Neural progenitor cell (in vitro differentiated cells): ENCODE measurements around the gene UNG. TPM values are rescaled to one million over a fixed set of nuclear protein-coding genes. Genes with fewer than 3 reads are reported as not detected.

Source experiments
- DNase-seq: peaks from one replicate; pipeline ENCODE4 v3.0.0-alpha.2; 2016; ENCODE audit warnings: low spot score
- H2AFZ ChIP-seq: fragments of 200-600 bp; sonication (generic); replicated peaks from 2 replicates; pipeline ENCODE4 v1.6.1; 2016; ENCODE audit warnings: antibody characterized with exemption
- H3F3A ChIP-seq: fragments of 200-600 bp; sonication (generic); 2 replicates; pipeline ENCODE4 v1.6.1; 2016; ENCODE audit warnings: antibody characterized with exemption, low read depth
- H3K27ac ChIP-seq: fragments of 200-600 bp; sonication (generic); 2 replicates; pipeline ENCODE4 v1.5.1; 2016; ENCODE audit warnings: mild to moderate bottlenecking
- H3K27me3 ChIP-seq: fragments of 200-600 bp; sonication (generic); 2 replicates; pipeline ENCODE4 v1.6.1; 2016; ENCODE audit warnings: mild to moderate bottlenecking, moderate library complexity
- H3K36me3 ChIP-seq: fragments of 200-600 bp; sonication (generic); 2 replicates; pipeline ENCODE4 v1.5.1; 2016
- H3K4me1 ChIP-seq: fragments of 200-600 bp; sonication (generic); 2 replicates; pipeline ENCODE4 v1.6.1; 2016; ENCODE audit warnings: mixed run types
- H3K4me2 ChIP-seq: fragments of 200-600 bp; sonication (generic); 2 replicates; pipeline ENCODE4 v1.6.1; 2016
- H3K4me3 ChIP-seq: fragments of 200-600 bp; sonication (generic); 2 replicates; pipeline ENCODE4 v1.5.1; 2016
- H3K79me2 ChIP-seq: fragments of 200-600 bp; sonication (generic); 2 replicates; pipeline ENCODE4 v1.6.1; 2016; ENCODE audit warnings: low read depth
- H3K9ac ChIP-seq: fragments of 200-600 bp; sonication (generic); 2 replicates; pipeline ENCODE4 v1.6.1; 2016
- H3K9me3 ChIP-seq: fragments of 200-600 bp; sonication (generic); 2 replicates; pipeline ENCODE4 v1.5.1; 2016; ENCODE audit warnings: low read depth
- H4K20me1 ChIP-seq: fragments of 200-600 bp; sonication (generic); 2 replicates; pipeline ENCODE4 v1.6.1; 2016; ENCODE audit warnings: low read depth
- H3K27ac Mint-ChIP-seq: 3 replicates; pipeline ENCODE4 v1.8.0; 2021; ENCODE audit warnings: mixed read lengths
- H3K27me3 Mint-ChIP-seq: 2 replicates; pipeline ENCODE4 v1.8.0; 2022; ENCODE audit warnings: low read depth, mild to moderate bottlenecking, inconsistent platforms, moderate library complexity, mixed read lengths; ENCODE audit not compliant: insufficient read depth
- H3K36me3 Mint-ChIP-seq: 3 replicates; pipeline ENCODE4 v1.8.0; 2021; ENCODE audit warnings: mixed read lengths
- H3K4me1 Mint-ChIP-seq: 3 replicates; pipeline ENCODE4 v1.8.0; 2021; ENCODE audit warnings: mixed read lengths
- H3K4me3 Mint-ChIP-seq: 3 replicates; pipeline ENCODE4 v1.8.0; 2021; ENCODE audit warnings: mild to moderate bottlenecking, moderate library complexity, mixed read lengths
- H3K9me3 Mint-ChIP-seq: 3 replicates; pipeline ENCODE4 v1.8.0; 2020; ENCODE audit warnings: mixed read lengths
- EZH2 ChIP-seq: fragments of 200-600 bp; sonication (generic); IDR thresholded peaks from 2 replicates; pipeline ENCODE4 v1.6.1; 2017; ENCODE audit warnings: antibody characterized with exemption, mild to moderate bottlenecking, moderate library complexity
- EZH2phosphoT487 ChIP-seq: fragments of 200-600 bp; sonication (generic); IDR thresholded peaks from 2 replicates; pipeline ENCODE4 v1.6.1; 2017; ENCODE audit warnings: antibody characterized with exemption
- total RNA-seq: library from RNA; depleted of rRNA; stranded (reverse); fragments of >200 nt; gene quantifications from 2 replicates; pipeline ENCODE4 v1.2.3, GENCODE V29; 2015; ENCODE audit warnings: low replicate concordance
- TF ChIP-seq, protein P1 (sequence below): fragments of 200-600 bp; sonication (generic); IDR thresholded peaks from 2 replicates; pipeline ENCODE4 v1.5.1; 2017; ENCODE audit warnings: antibody characterized with exemption, mild to moderate bottlenecking

Gene UNG
- total RNA-seq, 1 donor from 2014 or later, result 71.0 TPM

DNA sequence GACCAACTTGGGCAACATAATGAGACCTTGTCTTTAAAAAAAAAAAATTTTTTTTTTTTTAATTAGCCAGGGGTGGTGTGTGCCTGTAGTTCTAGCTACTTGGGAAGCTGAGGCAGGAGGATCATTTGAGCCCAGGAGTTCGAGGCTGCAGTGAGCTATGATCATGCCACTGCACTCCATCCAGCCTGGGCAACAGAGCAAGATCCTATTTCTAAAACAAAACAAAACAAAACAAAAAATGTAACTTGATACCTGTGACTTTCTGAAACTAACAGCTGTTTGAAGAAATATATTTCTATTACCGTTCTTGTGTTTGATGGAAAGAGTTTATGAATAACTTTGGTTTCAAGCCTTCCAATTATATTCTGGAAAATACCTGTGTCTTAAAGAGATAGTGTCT is 17.2 kb downstream of the UNG start:
- Histone ChIP-seq H4K20me1 (no peaks in the 10 kb centered on the region), H3K27me3 (no peaks in the 10 kb centered on the region), H3K4me1 (peaks cover 28% of the 10 kb centered on the region), H2AFZ (no peak overlapping the region), H3K4me2 (no peak overlapping the region), H3K27ac (no peak overlapping the region), H3K79me2 (no peaks in the 10 kb centered on the region), H3K36me3 (no peaks in the 10 kb centered on the region), H3K9me3 (no peaks in the 10 kb centered on the region), H3F3A (peaks cover 29% of the 10 kb centered on the region), H3K4me3 (no peak overlapping the region), H3K9ac (no peak overlapping the region)
- H3K9me3 Mint-ChIP-seq, result no peaks in the 10 kb centered on the region
- peaks cover 51% of the 10 kb centered on the region for H3K4me1 Mint-ChIP-seq
- TF ChIP-seq EZH2 (no peak), EZH2phosphoT487 (no peak)
- TF ChIP-seq, protein P1, sequence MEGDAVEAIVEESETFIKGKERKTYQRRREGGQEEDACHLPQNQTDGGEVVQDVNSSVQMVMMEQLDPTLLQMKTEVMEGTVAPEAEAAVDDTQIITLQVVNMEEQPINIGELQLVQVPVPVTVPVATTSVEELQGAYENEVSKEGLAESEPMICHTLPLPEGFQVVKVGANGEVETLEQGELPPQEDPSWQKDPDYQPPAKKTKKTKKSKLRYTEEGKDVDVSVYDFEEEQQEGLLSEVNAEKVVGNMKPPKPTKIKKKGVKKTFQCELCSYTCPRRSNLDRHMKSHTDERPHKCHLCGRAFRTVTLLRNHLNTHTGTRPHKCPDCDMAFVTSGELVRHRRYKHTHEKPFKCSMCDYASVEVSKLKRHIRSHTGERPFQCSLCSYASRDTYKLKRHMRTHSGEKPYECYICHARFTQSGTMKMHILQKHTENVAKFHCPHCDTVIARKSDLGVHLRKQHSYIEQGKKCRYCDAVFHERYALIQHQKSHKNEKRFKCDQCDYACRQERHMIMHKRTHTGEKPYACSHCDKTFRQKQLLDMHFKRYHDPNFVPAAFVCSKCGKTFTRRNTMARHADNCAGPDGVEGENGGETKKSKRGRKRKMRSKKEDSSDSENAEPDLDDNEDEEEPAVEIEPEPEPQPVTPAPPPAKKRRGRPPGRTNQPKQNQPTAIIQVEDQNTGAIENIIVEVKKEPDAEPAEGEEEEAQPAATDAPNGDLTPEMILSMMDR, result no peak
- no peak for DNase-seq
- no peak overlapping the region for H3K27ac Mint-ChIP-seq
- H3K27me3 Mint-ChIP-seq, result peaks cover 2% of the 10 kb centered on the region
- no peak overlapping the region for H3K4me3 Mint-ChIP-seq
- H3K36me3 Mint-ChIP-seq, result peaks cover 5% of the 10 kb centered on the region

DNA sequence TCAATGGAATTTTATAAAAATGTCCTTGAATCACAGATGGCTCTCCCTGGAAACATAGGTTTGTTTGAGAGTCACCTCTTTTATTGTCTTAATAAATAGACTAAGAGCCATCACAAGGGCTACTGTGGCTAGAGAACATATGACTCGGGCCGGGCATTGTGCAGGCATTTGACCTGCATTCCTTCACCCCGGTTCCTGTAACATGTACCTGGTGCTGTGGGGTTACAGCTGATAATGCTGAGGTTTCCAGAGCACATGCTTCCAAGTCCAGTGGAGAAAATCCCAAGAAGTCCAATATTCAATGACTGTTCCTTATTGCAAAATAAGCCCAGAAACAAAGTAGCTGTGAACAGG is 18.0 kb downstream of the UNG start:
- H3K4me1 Mint-ChIP-seq, result peaks cover 47% of the 10 kb centered on the region
- no peaks in the 10 kb centered on the region for H4K20me1 ChIP-seq
- H3K4me1 ChIP-seq, result peaks cover 26% of the 10 kb centered on the region
- DNase-seq, result no peak
- peaks cover 21% of the 10 kb centered on the region for H3F3A ChIP-seq
- H3K9me3 Mint-ChIP-seq, result no peaks in the 10 kb centered on the region
- no peak overlapping the region for H3K4me3 ChIP-seq
- H2AFZ ChIP-seq, result peak overlapping the region; percentile 60
- no peaks in the 10 kb centered on the region for H3K36me3 ChIP-seq
- H3K36me3 Mint-ChIP-seq, result peaks cover 3% of the 10 kb centered on the region
- H3K27ac Mint-ChIP-seq, result peak overlapping the region; percentile 82
- H3K27me3 Mint-ChIP-seq, result peaks cover 2% of the 10 kb centered on the region
- H3K79me2 ChIP-seq, result no peaks in the 10 kb centered on the region
- peak overlapping the region; percentile 46 for H3K4me2 ChIP-seq
- no peaks in the 10 kb centered on the region for H3K27me3 ChIP-seq
- TF ChIP-seq, protein P1, result no peak
- TF ChIP-seq EZH2phosphoT487 (no peak), EZH2 (no peak)
- H3K9me3 ChIP-seq, result no peaks in the 10 kb centered on the region
- peak overlapping the region; percentile 5 for H3K27ac ChIP-seq
- H3K9ac ChIP-seq, result no peak overlapping the region
- no peak overlapping the region for H3K4me3 Mint-ChIP-seq

DNA sequence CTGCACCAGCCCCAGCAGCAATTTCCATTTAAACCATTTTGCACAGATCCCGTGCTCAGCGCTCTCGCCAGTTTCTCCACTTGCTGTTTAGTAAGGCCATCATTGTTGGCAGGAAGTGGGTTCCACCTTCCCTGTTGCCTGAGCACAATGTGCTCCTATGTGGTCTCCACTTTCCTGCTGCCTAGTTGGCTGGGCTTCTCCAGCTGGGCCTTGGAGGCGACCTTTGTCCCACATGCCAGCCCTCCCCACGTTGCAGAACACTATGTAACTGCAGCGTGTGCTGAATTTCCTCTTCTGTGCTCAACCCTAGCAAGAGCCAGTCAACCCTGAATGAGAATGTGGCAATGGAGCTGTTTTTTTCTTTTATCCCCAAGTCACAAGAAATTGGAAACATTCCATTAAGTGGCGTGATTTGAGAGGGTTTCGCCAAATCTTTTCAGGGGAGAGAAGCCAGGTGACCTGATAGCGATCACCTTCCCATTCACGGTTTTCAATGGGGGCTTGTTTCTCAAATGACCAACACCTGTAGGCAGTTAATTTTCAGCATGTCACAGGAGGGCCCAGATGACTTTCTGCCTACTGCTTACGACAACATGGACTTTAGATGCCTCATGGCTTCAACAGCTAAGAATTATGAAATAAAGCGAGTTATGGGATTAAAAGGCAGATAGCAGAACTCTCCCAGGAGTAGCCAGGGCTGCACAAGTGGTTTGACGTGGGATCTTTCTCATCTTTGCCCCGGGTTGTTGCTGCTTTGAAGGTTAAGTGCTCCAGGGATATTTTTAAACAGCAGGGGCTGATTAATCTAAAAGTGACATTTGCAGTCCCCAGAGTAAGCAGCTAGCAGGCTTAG is 18.6 kb downstream of the UNG start, which contains the start of gene ACACB:
ACACB (plus strand) TSS at position 830 of the 853 bp plus-strand sequence. CDS start 22,819 bp downstream, outside the sequence.
- Histone ChIP-seq H4K20me1 (no peaks in the 10 kb centered on the region), H3K4me2 (peak within 1 kb of the TSS; percentile 46), H3K36me3 (no peaks in the 10 kb centered on the region), H3K27ac (peak within 1 kb of the TSS; percentile 5), H3K4me3 (no peak within 1 kb of the TSS), H3K9me3 (no peaks in the 10 kb centered on the region), H3K79me2 (no peaks in the 10 kb centered on the region), H3F3A (peaks cover 20% of the 10 kb centered on the region), H3K4me1 (peaks cover 21% of the 10 kb centered on the region), H2AFZ (peak within 1 kb of the TSS; percentile 60), H3K9ac (no peak within 1 kb of the TSS), H3K27me3 (no peaks in the 10 kb centered on the region)
- peaks cover 3% of the 10 kb centered on the region for H3K36me3 Mint-ChIP-seq
- DNase-seq, result peak; percentile 25
- H3K4me1 Mint-ChIP-seq, result peaks cover 42% of the 10 kb centered on the region
- no peaks in the 10 kb centered on the region for H3K9me3 Mint-ChIP-seq
- H3K4me3 Mint-ChIP-seq, result no peak within 1 kb of the TSS
- peak within 1 kb of the TSS; percentile 82 for H3K27ac Mint-ChIP-seq
- H3K27me3 Mint-ChIP-seq, result no peaks in the 10 kb centered on the region
- no peak for TF ChIP-seq EZH2phosphoT487
- TF ChIP-seq, protein P1, result no peak
- no peak for TF ChIP-seq EZH2
